ENCODE measurements around the gene NR2C2AP.

Gene NR2C2AP

GRCh38 chr19:19152668-19153384 lies 50.4 kb downstream of the NR2C2AP start:
- in situ Hi-C loops (cut with MboI; ENCODE audit: low sequenced_read_pairs): no loop called here

GRCh38 chr19:19151418-19151817 lies 51.8 kb downstream of the NR2C2AP start:
- in situ Hi-C loops (cut with MboI; ENCODE audit: low sequenced_read_pairs): no loop called here
